CD4-positive, alpha-beta memory T cell (primary cell): ENCODE results near the gene FOXE3. TPM values are rescaled to one million over a fixed set of nuclear protein-coding genes. Genes with fewer than 3 reads are reported as not detected.

Experiments used
- CTCF ChIA-PET: fragments of 350-600 bp; sonication (Branson Sonifier 250); formaldehyde crosslinking; loops from one replicate; lab custom pipeline; 2021; ENCODE audit warnings: inconsistent platforms; ENCODE audit not compliant: partially characterized antibody; lab: Charles Lee
- POLR2A ChIA-PET: fragments of 350-600 bp; sonication (Branson Sonifier 250); formaldehyde crosslinking; loops from one replicate; lab custom pipeline; 2021; ENCODE audit not compliant: partially characterized antibody; lab: Charles Lee
- DNase-seq, 5 donors: peaks; one replicate each; pipeline versions ENCODE4 v3.0.0 to v3.0.0-alpha.2; 2020 to 2022; ENCODE audit warnings: mixed read lengths in 1 of 5
- H3K27ac ChIP-seq: one replicate; pipeline ENCODE4 v1.7.0; 2013; ENCODE audit warnings: low read depth, low read length
- H3K27me3 ChIP-seq: 2 replicates; pipeline ENCODE4 v1.7.0; 2013; ENCODE audit warnings: mild to moderate bottlenecking, low read length, moderate library complexity; ENCODE audit not compliant: insufficient read depth
- H3K36me3 ChIP-seq: 2 replicates; pipeline ENCODE4 v1.7.0; 2013; ENCODE audit warnings: mild to moderate bottlenecking, low read length, moderate library complexity; ENCODE audit not compliant: insufficient read depth
- H3K4me1 ChIP-seq: 2 replicates; pipeline ENCODE4 v1.7.0; 2013; ENCODE audit warnings: mild to moderate bottlenecking, low read length, moderate library complexity; ENCODE audit not compliant: insufficient read depth
- H3K4me3 ChIP-seq, 2 donors: one replicate each; pipeline ENCODE4 v1.7.0; 2013; ENCODE audit warnings: low read length in 2 of 2, mild to moderate bottlenecking in 1 of 2
- H3K9me3 ChIP-seq, 2 donors: one replicate each; pipeline ENCODE4 v1.7.0; 2013; ENCODE audit warnings: low read length in 2 of 2, control low read depth in 1 of 2; ENCODE audit not compliant: control insufficient read depth in 1 of 2
- H3K27ac Mint-ChIP-seq, 7 donors: one replicate each; pipeline ENCODE4 v1.8.0; 2020 to 2021; ENCODE audit warnings: mixed read lengths in 7 of 7, mild to moderate bottlenecking in 6 of 7, inconsistent platforms in 3 of 7, moderate library complexity in 3 of 7
- H3K27me3 Mint-ChIP-seq, 2 donors: one replicate each; pipeline ENCODE4 v1.8.0; 2020 to 2021; ENCODE audit warnings: mixed read lengths in 2 of 2
- H3K36me3 Mint-ChIP-seq, 2 donors: one replicate each; pipeline ENCODE4 v1.8.0; 2020 to 2021; ENCODE audit warnings: mixed read lengths in 2 of 2, inconsistent platforms in 1 of 2, mild to moderate bottlenecking in 1 of 2
- H3K4me1 Mint-ChIP-seq, 4 donors: one replicate each; pipeline ENCODE4 v1.8.0; 2020 to 2021; ENCODE audit warnings: mixed read lengths in 4 of 4, mild to moderate bottlenecking in 1 of 4
- H3K4me3 Mint-ChIP-seq, 8 donors: one replicate each; pipeline ENCODE4 v1.8.0; 2020 to 2021; ENCODE audit warnings: mixed read lengths in 8 of 8, mild to moderate bottlenecking in 7 of 8, moderate library complexity in 6 of 8, inconsistent platforms in 3 of 8
- H3K9me3 Mint-ChIP-seq, 8 donors: one replicate each; pipeline ENCODE4 v1.8.0; 2020 to 2021; ENCODE audit warnings: mixed read lengths in 8 of 8, mild to moderate bottlenecking in 5 of 8, inconsistent platforms in 3 of 8, moderate library complexity in 1 of 8
- intact Hi-C: fragments of 100-400 bp; cut with micrococcal nuclease; formaldehyde crosslinking; loops from one replicate; pipeline ENCODE4 v1.15.1; 2023
- polyA plus RNA-seq, 2 donors: library from polyadenylated mRNA; unstranded; fragments of 300-500 nt; fragmentation: Illumina TruSeq; gene quantifications; one replicate each; pipeline ENCODE4 v1.2.3, GENCODE V29; 2021
- total RNA-seq, 2 experiments: library from RNA; stranded (reverse); gene quantifications; one replicate each; pipeline ENCODE4 v1.2.3, GENCODE V29; 2021

Gene FOXE3
- total and polyA plus RNA-seq, 4 experiments from 2014 or later, result not detected

GRCh38 chr1:47403321-47403910 lies 12.7 kb upstream of the FOXE3 start:
- no peak overlapping the region for H3K27ac ChIP-seq
- H3K9me3 Mint-ChIP-seq, result no peaks in the 10 kb centered on the region
- no peaks in the 10 kb centered on the region for H3K4me1 Mint-ChIP-seq
- no peak overlapping the region for H3K4me3 ChIP-seq
- H3K9me3 ChIP-seq, result no peaks in the 10 kb centered on the region
- DNase-seq, result no peak
- H3K4me3 Mint-ChIP-seq, result no peak overlapping the region
- no peaks in the 10 kb centered on the region for H3K4me1 ChIP-seq
- H3K27me3 ChIP-seq, result no peaks in the 10 kb centered on the region
- intact Hi-C loops, result no loop called here
- H3K36me3 ChIP-seq, result no peaks in the 10 kb centered on the region
- CTCF ChIA-PET, result no interaction called here
- POLR2A ChIA-PET, result no interaction called here
- H3K27me3 Mint-ChIP-seq, result peaks cover 14 to 21% of the 10 kb centered on the region in 2 donors
- H3K36me3 Mint-ChIP-seq, result no peaks in the 10 kb centered on the region
- H3K27ac Mint-ChIP-seq, result no peak overlapping the region

- intact Hi-C loops, result no loop called here
- Histone ChIP-seq H3K27ac (no peak overlapping the region), H3K9me3 (no peaks in the 10 kb centered on the region), H3K4me1 (no peaks in the 10 kb centered on the region), H3K36me3 (no peaks in the 10 kb centered on the region), H3K27me3 (no peaks in the 10 kb centered on the region), H3K4me3 (no peak overlapping the region)
- no peak for DNase-seq
- H3K4me1 Mint-ChIP-seq, result no peaks in the 10 kb centered on the region
- no peaks in the 10 kb centered on the region for H3K9me3 Mint-ChIP-seq
- H3K36me3 Mint-ChIP-seq, result no peaks in the 10 kb centered on the region
- H3K27ac Mint-ChIP-seq, result no peak overlapping the region
- H3K4me3 Mint-ChIP-seq, result no peak overlapping the region
- CTCF ChIA-PET, result no interaction called here
- POLR2A ChIA-PET, result no interaction called here
- peaks cover 14 to 28% of the 10 kb centered on the region in 2 donors for H3K27me3 Mint-ChIP-seq
These were observed 10.4 kb upstream of the FOXE3 start for GRCh38 chr1:47405697-47406096.

DNA sequence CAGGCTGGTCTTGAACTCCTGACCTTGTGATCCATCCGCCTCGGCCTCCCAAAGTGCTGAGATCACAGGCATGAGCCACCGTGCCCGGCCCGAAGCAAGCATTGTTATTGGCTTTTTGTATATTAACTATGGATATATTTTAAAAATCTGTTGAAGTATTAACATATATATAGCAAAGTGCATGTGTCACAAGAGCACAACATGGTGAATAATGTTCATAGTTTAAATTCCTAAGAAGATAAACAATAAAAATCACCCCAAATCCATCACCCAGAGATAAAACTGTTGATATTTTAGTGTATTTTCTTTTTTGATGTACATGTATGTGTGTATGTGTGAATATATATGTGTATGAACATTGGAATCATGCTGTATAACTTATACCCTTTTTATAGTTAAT lies 9.1 kb upstream of the FOXE3 start:
- Mint-ChIP-seq H3K4me1 (no peaks in the 10 kb centered on the region), H3K9me3 (no peaks in the 10 kb centered on the region), H3K36me3 (no peaks in the 10 kb centered on the region), H3K27me3 (peaks cover 6 to 28% of the 10 kb centered on the region in 2 donors), H3K4me3 (no peak overlapping the region), H3K27ac (no peak overlapping the region)
- H3K27ac ChIP-seq, result no peak overlapping the region
- H3K4me1 ChIP-seq, result no peaks in the 10 kb centered on the region
- intact Hi-C loops, result no loop called here
- DNase-seq, result no peak
- CTCF ChIA-PET, result no interaction called here
- H3K27me3 ChIP-seq, result no peaks in the 10 kb centered on the region
- H3K9me3 ChIP-seq, result no peaks in the 10 kb centered on the region
- H3K4me3 ChIP-seq, result no peak overlapping the region
- H3K36me3 ChIP-seq, result no peaks in the 10 kb centered on the region
- POLR2A ChIA-PET, result no interaction called here

DNA sequence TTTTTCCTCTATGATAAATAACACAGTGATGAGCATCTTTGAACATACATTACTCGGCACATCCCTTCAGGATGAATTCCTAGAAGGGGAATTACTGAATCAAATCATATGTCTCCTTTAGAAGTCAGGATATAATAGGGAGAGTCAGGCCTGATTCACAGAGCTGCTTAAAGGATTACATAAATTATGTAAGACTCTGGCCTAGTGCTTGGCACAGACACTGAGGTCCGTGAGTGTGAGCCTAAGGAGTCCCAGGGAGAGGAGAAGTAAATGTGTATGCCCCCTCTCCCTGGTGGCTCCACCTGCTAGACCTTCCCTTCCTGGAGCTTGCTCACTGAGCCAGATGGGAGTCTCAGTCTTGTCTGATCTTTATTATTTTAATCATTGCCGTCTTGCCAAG lies 8.6 kb upstream of the FOXE3 start:
- H3K27ac Mint-ChIP-seq, result no peak overlapping the region

DNA sequence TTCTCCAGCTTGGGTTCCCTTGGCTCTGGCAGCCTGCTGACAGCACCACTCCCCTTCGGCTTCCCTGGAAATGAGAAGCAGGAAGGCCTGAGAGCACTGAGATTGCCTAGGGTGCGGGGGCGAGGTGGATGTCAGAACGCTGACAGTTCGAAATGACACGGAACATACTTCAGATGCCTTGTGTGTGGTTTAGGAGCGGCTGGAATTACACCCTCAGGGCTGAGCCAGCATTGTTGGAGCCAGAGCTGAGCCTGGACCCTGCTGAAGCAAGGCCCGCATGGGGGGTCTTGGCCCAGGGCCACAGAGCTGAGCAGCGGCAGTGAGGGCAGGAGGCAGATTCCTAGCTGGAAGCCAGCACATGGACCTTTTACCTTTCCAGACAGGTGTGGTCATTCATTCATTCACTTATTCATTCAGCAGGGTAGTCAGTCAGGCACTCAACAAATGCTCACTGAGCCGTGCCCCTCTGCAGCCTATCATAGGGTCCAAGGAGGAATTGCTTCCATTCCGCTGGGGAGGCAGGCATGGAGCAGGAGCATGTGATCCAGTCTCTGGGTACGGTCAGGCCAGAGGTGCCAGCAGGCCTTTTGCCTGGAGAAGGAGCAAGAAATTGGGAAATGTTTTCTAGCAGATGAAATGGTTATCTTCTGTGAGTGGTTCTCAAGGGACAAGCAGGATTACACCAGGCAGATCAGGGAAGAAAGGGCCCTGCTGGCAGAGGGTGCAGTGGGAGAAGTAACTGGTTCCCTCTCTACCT lies 6.6 kb upstream of the FOXE3 start:
- intact Hi-C loops, result no loop called here
- CTCF ChIA-PET, result interaction anchor here (0.9 kb wide), 1 partner anchor 28 kb away, joined by 3 read pairs; no protein-coding TSS in a partner anchor
- peaks cover 13 to 29% of the 10 kb centered on the region in 2 donors for H3K27me3 Mint-ChIP-seq
- DNase-seq, result no peak
- POLR2A ChIA-PET, result no interaction called here
- Histone ChIP-seq H3K27me3 (no peaks in the 10 kb centered on the region), H3K4me1 (no peaks in the 10 kb centered on the region), H3K4me3 (no peak overlapping the region), H3K36me3 (no peaks in the 10 kb centered on the region), H3K9me3 (no peaks in the 10 kb centered on the region), H3K27ac (no peak overlapping the region)
- no peaks in the 10 kb centered on the region for H3K9me3 Mint-ChIP-seq
- H3K4me3 Mint-ChIP-seq, result no peak overlapping the region
- peaks cover 0 to 6% (median 0%) of the 10 kb centered on the region in 4 donors for H3K4me1 Mint-ChIP-seq
- H3K36me3 Mint-ChIP-seq, result no peaks in the 10 kb centered on the region
- H3K27ac Mint-ChIP-seq, result no peak overlapping the region

More for the DNA sequence above, 8.6 kb upstream of the FOXE3 start:
- Histone ChIP-seq H3K27ac (no peak overlapping the region), H3K27me3 (no peaks in the 10 kb centered on the region), H3K4me3 (no peak overlapping the region), H3K36me3 (no peaks in the 10 kb centered on the region), H3K9me3 (no peaks in the 10 kb centered on the region), H3K4me1 (no peaks in the 10 kb centered on the region)
- intact Hi-C loops, result no loop called here
- Mint-ChIP-seq H3K9me3 (no peaks in the 10 kb centered on the region), H3K4me1 (no peaks in the 10 kb centered on the region), H3K36me3 (no peaks in the 10 kb centered on the region), H3K27me3 (peaks cover 6 to 28% of the 10 kb centered on the region in 2 donors), H3K4me3 (no peak overlapping the region)
- ChIA-PET POLR2A (no interaction called here), CTCF (no interaction called here)
- DNase-seq, result no peak

DNA sequence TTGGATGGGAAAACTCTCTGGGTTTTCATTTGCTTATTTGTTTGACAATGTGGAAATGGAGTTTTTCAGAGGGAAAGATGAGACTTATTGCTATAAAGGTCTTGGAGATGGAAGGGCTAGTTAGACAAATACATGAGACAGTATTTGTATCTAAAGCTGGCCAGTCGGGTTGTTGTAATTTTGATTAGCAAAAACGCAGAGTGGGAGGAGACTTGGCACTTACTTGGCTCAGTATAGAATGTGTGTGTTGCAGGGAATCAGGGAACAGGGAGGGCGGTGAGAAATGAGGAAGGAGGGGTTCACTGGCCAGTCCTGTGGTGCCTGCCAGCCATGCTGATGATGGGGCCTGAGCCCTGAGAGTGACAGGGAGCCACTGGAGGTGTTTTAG lies 6.0 kb upstream of the FOXE3 start:
- intact Hi-C loops, result no loop called here
- no peaks in the 10 kb centered on the region for H3K9me3 Mint-ChIP-seq
- H3K4me1 Mint-ChIP-seq, result peaks cover 0 to 7% (median 0%) of the 10 kb centered on the region in 4 donors
- H3K4me3 Mint-ChIP-seq, result no peak overlapping the region
- Histone ChIP-seq H3K27me3 (no peaks in the 10 kb centered on the region), H3K36me3 (no peaks in the 10 kb centered on the region), H3K4me3 (no peak overlapping the region), H3K4me1 (no peaks in the 10 kb centered on the region), H3K27ac (no peak overlapping the region), H3K9me3 (no peaks in the 10 kb centered on the region)
- CTCF ChIA-PET, result no interaction called here
- no peak overlapping the region for H3K27ac Mint-ChIP-seq
- no peaks in the 10 kb centered on the region for H3K36me3 Mint-ChIP-seq
- DNase-seq, result no peak
- H3K27me3 Mint-ChIP-seq, result peaks cover 15 to 31% of the 10 kb centered on the region in 2 donors
- POLR2A ChIA-PET, result no interaction called here

GRCh38 chr1:47411436-47411835 lies 4.6 kb upstream of the FOXE3 start:
- Mint-ChIP-seq H3K27ac (no peak overlapping the region), H3K4me1 (peaks cover 0 to 10% (median under 1%) of the 10 kb centered on the region in 4 donors), H3K27me3 (peaks cover 20 to 30% of the 10 kb centered on the region in 2 donors), H3K4me3 (no peak overlapping the region), H3K9me3 (no peaks in the 10 kb centered on the region), H3K36me3 (no peaks in the 10 kb centered on the region)
- Histone ChIP-seq H3K36me3 (no peaks in the 10 kb centered on the region), H3K27me3 (no peaks in the 10 kb centered on the region), H3K27ac (no peak overlapping the region), H3K4me1 (no peaks in the 10 kb centered on the region), H3K4me3 (no peak overlapping the region), H3K9me3 (no peaks in the 10 kb centered on the region)
- intact Hi-C loops, result no loop called here
- ChIA-PET CTCF (no interaction called here), POLR2A (no interaction called here)
- DNase-seq, result no peak
